Activated gamma-delta T cell treated with anti-CD3 and anti-CD28 coated beads, Interleukin-2, amount 50 U/mL, for 16 hours (primary cell): Measurements from ENCODE around the gene CPNE5.

ENCODE experiments used
- DNase-seq: peaks from one replicate; pipeline ENCODE4 v3.0.0-alpha.2; 2020; ENCODE audit warnings: low read depth

The CPNE5 gene

DNA sequence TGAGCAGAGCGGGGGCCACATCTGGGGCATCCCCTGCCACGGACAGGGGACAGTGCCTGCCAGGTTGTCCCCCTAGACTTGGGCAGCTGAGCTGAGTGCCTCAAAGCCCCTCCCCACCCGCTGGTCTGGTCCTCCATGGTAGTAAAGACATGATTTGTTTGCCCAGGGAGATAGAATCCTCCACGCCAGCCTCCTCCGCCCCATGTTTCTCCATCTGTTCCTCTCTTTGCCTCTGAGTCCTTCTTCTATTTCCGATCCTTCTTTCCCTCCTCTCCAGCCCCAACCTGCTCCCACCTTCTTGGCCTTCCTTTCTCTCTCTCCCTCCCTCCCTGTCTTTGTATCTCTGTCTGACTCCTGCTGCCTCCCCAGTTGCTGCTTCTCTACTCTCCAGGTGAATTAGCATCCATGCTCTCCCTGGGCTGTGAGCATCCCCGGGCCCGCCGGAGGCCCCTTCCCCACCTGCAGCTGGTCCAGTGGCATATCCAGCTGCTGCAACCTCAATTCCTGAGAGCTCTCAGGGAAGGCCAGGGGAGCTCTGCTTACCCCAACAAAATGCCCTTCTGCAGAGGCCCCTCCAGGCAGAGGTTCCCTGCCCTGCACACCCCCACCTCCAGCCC, 45.8 kb downstream of the CPNE5 start:
- DNase-seq, result no peak

DNA sequence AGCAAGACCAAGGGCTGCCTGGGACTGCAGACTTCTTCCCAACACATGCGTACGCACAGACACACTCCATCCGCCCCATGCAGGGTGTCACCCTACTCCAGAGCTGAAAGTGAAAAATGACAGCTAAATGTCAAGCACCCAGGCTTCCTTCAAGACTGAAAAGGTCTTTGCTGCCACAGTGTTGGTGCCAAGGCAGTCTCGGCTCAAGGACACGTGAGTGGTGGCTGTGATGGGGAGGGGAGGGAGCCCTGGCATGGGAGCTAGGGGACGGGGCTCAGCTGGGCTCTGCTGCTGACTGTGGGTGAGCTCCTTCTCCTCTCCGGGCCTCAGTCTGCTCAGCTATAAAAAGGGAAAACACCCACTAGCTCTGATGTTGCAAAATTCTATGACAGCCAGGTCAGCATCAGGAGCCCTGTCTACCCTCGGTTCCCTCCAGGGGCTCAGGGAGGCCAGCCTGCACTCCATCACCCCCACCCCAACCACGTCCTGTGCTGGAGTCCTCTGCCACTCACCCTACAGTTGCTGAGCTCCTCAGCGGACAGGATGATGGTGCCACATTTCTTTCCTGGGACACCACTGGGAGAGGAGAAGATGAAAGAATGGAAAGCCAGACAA, 47.6 kb downstream of the CPNE5 start:
- no peak for DNase-seq

DNA sequence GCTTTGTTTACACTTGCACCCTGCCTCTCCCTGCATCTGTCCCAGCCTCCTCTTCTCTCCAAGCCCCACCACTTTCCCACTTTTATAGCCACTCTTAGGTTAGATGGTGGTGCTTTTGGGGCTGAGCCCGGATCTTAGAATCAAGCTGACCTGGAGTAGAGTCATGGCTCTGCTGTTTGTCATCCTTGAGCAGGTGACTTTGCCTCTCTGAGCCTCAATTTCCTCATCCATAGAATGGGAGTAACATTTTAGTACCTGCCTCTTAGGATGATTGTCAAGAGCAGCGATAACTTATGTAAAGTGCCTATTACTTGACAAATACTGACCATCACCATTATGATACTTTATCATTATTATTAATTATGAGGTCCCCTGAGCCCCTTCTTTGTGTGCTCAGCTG, 48.2 kb downstream of the CPNE5 start:
- DNase-seq, result no peak

DNA sequence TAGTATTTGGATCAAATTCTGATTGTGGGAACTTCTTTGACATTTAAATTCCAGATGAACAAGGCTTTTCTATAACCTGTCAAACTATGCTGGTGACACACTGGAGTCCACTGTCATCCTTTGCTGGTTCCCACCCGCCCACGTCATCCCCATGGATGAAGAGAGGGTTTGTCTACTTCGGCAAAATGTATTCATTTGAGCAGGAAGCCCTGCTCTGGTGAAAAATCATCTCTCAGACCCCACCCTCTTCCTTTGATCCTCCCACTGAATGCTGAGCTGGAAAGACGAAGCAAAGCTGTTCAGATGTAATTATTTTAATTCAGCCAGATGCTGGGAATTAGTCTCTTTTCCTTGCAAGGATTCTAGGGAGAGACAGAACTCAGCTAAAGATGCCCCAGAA, 50.5 kb downstream of the CPNE5 start:
- no peak for DNase-seq

DNA sequence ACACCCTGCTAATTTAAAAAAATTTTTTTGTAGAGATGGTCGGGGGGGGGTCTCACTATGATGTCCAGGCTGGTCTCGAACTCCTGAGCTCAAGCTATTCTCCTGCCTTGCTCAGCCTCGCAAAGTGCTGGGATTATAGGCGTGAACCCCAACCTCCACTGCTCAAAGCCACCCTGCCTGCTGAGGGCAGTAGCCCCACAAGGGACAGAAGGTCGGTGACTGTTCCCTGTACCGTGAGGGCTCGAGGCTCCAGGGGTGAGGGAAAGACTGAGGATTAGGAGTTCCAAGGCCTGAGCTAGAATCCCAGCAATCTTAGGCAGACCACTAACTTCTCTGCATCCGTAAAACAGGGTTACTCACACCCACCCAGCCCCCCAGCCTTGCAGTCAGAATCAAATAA, 51.1 kb downstream of the CPNE5 start:
- DNase-seq, result no peak

DNA sequence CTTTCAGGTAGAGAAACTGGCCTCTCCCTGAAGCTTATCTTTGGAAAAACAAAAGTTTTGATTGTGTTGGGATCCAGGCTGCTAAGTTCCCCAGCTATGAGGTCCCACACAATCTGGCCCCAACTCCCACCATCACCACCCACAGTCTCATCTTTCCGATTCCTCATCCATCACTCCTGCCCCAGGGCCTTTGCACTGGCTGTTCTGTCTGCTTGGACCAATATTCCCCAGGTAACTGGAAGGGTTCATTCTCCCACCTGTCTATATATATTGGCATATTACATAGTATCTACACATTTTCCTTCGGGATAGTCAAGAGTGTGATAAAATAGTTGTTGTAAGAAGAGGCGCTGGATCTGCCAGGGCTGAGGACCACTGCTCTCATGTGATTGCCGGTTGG, 52.0 kb downstream of the CPNE5 start:
- no peak for DNase-seq

DNA sequence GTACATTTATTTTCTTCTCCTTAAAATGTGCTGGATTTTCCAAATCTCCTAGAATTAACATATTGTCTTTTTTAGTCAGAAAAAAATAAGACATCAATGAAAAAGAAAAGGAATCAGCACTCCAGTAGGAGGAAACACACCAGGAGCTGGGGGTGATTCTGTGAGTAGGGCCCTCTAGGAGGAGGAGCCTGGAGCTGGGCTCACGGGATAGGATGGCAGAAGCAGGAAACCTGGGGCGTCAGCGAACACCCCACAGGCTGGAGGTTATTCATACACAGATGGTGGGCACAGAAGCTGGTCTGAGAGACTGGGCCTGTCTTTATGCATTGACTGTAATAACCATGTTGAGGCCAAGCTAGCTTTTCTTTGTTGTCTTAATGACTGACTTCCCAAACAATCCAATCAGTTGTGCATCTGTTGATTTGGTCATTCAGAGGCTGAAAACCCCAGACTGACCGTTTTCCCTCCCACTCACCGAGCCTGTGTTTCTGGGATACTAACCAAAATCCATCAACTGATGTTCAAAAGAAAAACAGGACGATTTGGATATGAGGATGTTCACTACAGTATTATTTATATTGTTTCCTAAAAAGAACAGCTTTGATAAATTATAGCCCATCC, 53.1 kb downstream of the CPNE5 start:
- DNase-seq, result no peak

DNA sequence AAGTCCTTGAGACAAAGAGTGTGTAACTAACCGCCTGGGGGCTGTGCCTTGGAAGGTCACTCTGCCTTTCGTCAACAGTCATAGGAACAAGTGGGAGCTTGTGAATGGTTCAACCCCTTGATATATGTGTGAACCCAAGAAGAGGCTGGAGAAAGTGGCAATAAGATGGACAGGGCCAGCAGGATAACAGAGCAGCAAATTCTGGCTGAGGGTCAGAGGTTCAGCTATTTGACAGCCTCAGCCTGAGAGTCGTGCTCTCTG, 54.9 kb downstream of the CPNE5 start:
- no peak for DNase-seq

DNA sequence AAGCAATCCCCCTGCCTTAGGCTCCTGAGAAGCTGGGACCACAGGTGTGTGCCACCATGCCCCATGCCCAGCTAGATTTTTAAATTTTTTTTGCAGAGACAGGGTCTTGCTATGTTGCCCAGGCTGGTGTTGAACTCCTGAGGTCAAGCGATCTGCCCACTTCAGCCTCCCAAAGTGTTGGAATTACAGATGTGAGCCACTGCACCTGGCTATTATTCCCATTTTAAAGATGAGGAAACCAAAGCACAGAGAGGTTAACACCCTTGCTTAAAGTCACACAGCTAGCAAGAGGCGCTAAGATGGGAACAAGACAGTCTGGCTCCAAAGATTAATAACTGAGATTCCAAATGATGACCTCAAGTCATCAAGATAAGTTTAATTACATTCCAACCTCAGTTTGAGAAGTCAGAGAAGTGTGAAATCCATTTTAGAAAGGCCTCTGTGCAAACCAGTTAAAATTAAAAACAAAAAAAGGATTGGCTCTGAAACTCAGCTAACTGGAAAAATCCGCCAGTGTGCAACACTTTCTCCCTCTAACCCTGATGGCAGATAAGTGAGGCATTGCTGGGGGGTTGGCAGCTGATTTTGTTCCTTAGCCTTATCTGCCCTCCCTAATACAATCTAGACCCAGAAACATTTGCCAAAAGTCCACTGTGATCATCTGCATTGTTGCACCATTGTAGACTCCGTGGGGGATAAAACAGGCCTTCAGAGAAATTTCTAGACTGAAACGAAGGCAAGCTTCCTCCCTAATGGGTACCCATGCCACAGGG, 55.5 kb downstream of the CPNE5 start:
- DNase-seq, result no peak

DNA sequence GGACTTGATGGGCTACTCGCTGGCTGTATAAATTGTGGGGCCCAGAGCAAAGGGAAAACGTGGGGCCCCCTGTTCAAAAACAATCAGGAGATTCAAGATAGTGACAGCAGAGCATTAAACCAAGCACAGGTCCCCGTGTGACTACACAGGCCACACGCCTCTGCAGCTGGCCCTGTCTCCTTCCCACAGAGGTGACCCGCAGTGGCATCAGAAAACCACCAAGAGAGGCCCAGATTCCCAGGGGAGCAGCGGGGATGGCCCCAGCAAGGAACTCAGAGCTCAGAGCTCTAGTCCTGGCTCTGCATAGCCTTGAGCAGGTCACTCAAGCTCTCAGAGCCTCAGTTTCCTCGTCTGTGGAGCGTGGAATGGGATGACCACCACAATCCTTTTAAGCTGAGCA, 57.6 kb downstream of the CPNE5 start:
- DNase-seq, result no peak

DNA sequence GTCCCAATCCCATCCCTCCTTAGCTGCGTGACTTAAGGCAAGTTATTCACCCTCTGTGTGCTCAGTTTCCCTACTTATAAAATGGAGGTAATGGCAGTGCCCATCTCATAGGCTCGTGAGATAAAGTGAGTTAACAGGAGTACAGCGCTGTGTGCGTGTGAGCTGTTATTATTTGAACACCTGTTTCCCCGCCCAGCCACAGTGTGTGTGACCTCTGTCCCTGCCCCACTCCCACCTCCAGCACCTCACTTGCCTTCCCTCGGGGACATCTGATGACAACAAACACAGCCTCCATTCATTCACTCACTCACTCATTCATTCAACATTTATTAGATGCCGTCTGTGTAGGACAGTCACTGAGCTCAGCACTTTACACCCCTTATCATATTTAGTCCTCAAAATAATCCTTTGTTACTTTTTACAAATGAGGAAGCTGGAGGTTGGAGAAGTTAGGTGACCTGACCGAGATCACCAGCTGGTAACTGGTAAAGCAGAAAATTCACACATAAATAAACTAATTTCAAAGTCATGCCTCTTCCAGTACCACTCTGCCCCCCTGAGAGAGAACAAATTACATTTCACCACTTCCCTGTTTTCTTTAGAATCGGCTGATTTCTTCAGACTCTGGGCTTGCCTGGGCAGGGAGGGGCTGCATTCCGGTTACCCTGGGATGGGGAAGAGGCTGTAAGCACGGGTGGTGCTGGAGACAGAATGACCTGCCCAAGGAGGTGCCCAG, 58.6 kb downstream of the CPNE5 start:
- DNase-seq, result no peak

DNA sequence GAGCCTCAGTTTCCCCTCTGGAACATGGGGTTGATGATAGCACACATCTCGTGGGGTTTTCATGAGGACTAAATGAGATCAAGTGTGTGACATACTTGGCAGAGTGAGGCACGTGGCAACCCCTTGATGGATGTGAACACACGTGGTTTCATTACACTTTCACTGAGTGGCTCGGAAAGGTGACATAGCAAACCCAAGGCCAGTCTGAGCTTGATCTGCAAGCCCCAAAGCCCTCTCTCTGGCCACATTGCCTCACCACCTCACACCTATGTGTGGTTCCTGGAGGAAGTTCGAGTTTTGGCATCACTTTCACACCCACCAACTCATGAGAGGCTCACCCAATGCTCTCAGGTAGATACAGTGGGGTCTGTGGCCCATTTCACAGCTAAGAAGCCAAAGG, 60.0 kb downstream of the CPNE5 start:
- DNase-seq, result no peak

DNA sequence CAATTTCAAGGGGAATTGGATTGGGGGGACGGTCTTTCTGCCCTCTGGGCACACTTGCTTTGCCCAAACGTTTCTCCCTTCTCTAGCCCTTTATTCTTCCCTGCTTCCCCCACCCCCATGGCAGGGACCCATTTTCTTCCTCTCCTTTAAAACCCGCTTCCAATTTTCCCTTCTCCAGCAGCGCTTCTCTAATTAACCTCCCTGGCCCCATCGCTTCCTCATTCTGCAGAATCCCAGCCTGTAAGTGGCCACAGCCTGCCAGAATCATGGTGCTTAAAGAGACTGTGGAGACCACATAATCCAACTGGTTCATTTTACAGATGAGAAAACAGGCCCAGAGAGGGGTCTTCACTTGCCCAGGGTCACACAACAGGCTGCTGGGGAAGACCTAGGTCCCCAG, 61.4 kb downstream of the CPNE5 start:
- no peak for DNase-seq

DNA sequence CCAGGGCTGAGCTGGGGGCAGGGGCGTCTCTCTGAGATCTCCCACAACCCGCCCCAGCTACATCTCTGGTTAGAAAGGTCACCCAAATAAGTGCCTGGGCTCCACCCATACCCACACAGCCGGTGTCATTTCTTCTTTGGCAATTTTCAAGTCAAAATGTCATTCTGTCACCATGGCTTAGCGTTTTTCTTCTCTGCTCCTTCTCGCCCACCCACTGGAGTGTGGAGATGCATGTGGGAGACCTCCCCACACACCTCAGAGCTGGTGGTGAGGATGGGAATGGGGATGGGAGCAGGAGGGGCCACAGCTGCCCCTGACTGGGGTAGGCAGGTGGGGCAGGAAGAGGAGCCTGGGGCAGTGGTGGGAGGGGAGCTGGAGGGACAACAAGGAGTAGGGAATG, 63.1 kb downstream of the CPNE5 start:
- no peak for DNase-seq

DNA sequence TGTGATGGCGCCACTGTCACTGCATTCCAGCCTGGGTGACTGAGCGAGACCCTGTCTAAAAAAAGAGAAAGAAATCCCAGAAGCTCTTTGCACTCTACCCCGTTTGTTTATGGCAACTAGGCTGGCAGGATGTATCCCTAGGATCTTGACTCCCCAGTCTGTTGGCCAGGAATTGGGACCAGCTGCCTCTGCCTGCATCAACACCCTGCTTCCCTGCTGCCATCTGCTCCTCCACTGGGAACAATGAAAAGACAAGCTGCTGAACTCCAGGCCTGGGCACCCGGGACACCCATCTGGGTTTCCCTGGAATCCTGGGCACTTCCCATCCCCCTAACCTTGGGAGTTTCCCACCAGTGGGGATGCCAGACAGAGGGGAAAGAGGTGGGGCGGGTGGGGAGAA, 64.9 kb downstream of the CPNE5 start:
- DNase-seq, result no peak

DNA sequence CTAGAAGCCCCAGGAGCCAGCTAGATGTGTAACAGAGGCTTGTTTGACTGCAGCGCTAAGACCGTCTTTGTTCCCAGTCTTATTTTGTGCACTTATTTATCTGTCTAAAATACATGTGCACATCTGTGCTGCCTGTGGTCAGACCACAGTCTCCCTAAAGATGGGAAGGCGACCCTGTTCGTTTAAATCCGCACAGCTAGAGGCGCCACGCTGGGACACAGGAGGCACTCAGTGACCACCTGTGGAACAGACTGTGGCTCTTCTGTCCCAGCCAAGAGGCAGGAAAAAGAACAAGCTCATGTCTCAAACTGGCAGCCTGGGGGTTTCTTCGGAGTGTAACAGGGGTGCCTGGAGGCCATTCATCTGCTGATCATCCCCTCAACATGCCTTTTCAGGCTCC, 66.8 kb downstream of the CPNE5 start:
- DNase-seq, result no peak

DNA sequence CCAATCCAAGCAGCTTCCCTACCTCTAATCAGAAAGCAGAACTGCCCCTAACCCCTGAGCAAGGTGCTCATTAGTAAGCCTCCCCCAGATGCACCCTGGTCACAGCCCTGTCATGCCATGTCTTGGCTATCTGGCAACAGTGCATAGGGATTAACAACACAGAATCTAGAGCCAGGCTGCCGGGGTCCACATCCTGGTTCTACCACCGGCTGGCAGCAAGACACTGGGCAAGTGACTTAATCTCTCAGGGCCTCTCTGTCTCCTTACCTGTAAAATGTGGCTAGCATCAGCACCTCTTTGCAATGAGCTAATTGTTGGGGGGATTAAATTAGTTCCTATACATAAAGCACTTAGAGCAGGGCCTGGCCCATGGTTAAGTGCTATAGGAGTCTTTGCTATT, 68.1 kb downstream of the CPNE5 start:
- no peak for DNase-seq

DNA sequence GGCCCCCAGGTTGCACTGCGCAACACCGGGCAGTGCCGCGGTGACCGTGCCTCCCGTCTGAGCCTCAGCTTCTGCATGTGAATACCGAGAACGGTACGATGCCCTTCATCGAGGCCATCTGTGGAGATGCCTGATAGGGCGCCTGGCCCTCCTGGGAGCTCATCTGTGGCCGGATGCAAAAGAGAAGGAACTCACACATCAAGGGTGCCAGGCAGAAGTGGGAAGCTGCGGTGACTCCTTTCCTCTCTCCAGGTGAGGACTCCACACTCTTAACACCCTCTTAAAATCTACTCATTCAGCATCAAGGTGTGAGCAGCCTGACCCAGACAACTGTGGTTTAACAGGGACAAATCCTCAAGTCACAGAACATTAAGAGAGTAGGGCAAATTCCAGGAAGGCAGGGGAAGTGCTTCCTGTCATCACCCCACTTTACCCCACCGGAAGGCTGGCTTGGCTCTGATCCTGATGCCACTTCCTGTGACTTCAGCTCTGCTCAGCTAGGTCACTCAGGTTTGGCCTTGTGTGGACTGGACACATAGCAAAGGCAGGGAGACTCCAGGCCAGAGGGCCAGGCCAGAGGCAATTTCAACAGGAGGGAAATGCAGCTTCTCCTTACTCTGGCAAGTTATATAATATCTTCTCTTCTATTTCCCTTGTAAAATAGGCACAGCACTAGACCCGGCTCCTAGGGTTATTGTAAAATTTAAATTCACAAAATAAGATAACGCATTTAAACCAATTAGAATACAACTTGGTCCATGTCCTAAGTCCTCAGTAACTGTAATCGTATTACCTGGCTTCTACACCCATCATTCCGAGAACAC, 69.4 kb downstream of the CPNE5 start:
- no peak for DNase-seq

DNA sequence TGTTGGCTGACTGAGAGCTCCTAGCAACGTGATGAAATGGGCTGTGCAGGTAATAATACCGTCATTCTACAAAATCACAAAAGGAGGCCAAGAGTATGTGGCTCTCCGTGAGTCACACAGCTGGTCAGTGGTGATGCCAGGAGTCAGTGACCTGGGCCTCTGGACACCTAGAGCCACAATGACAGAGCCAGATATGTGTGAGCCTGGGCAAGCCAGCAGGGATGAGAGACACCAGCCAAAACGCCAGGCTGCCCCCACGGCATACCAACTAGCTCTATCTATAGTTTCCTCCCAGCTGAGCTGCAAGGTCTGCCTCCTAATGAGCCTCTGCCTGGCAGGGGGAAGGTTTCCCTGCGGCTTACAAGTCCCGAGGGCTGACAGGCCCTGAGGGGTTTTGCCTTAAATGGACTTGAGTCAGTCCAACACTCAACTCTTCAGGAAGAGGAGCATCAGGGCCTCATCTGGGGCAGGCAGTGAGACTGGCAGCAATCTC, 70.0 kb downstream of the CPNE5 start:
- no peak for DNase-seq

DNA sequence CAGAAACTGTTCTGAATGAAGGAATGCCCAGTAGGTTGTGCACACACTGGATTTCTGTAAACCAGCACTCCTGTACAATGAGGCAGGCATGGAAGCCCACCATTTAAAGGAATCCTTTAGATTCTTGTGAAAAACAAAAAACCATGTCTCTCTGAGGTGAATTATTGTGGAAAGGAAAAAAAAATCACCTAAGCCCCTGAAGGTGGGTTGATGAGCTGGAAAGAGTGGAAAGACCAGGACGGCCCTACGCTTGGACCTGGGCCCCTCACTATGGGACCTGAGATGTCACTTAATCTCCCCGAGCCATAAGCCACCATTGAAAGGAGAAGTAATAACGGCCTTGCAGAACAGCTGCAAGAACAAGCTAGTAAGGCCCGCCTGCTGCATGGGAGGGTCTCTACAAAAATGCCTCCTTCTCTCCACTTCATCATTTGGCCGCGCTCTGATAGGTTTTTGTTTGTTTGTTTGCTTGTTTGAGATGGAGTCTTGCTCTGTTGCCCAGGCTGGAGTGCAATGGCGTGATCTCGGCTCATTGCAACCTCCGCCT, 72.8 kb downstream of the CPNE5 start:
- no peak for DNase-seq

DNA sequence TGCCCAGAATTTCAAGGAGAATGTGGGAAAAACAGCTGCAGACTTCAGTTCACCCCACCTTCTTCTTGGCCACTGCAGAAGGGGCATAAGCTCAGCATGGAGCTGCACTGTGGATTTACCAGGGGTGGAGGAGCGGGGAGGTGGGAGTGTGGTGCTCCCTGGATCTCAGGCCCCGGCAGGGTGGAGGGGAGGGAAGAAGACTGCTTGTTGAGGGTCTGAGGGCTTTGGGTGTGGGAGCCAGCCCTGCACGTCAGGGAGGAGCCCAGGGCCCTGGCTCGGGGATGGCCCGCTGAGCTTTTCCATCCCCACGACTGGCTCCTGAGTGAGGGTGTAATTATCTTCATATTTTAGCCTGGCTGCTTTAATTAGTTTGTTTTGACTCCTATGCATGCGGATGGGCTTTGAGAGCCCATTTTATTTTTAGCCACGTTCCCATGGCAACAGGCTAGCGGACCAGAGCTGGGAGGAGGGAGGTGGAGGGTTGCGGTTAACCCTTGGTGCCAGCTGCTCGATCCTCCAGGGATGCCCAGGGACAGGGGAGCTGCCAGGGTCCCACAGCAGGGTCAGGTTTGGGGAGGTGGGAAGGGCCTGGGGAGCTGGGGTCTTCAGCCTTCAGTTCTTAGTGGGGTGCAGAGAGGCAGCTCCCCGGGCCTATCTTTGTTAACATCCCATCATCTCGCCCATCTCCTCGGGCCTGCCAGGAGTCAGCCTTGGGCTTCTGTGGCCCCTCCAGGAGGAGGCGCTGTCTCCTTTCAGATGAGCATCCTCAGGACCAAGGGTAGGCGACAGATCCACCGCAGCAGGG, 73.4 kb downstream of the CPNE5 start:
- peak; percentile 59 for DNase-seq
